Natural killer cell (primary cell): ENCODE results near the gene CHST11. TPM values are rescaled to one million over a fixed set of nuclear protein-coding genes. Genes with fewer than 3 reads are reported as not detected.
A peak's percentile ranks its signal among the peaks of the same experiment; 100 is the strongest.

ENCODE experiments used
- ATAC-seq, 3 donors: fragments of 150-1000 bp in 2 of 3; fragments of 200-7000 bp in 1 of 3; cut with Tn5 transposase; 1 replicate in 1 of 3; 2 replicates in 2 of 3; pipeline ENCODE4 v1.10.0; 2021; ENCODE audit warnings: mild to moderate bottlenecking in 2 of 3, moderate library complexity in 2 of 3
- DNase-seq, 2 donors: peaks; one replicate each; pipeline versions ENCODE4 v3.0.0 to v3.0.0-alpha.2; 2013 to 2021; ENCODE audit warnings: mixed read lengths in 1 of 2
- H3K27ac ChIP-seq: one replicate; pipeline ENCODE4 v1.5.1; 2013; ENCODE audit warnings: mild to moderate bottlenecking, low read length
- H3K27me3 ChIP-seq: one replicate; pipeline ENCODE4 v1.6.1; 2013; ENCODE audit warnings: low read length; ENCODE audit not compliant: control insufficient read depth, insufficient read depth
- H3K36me3 ChIP-seq: one replicate; pipeline ENCODE4 v1.6.1; 2013; ENCODE audit warnings: low read length; ENCODE audit not compliant: control insufficient read depth, insufficient read depth
- H3K4me1 ChIP-seq: one replicate; pipeline ENCODE4 v1.6.1; 2013; ENCODE audit warnings: low read length; ENCODE audit not compliant: control insufficient read depth, insufficient read depth
- H3K4me3 ChIP-seq: one replicate; pipeline ENCODE4 v1.5.1; 2013; ENCODE audit warnings: low read length
- H3K9me3 ChIP-seq: one replicate; pipeline ENCODE4 v1.6.1; 2013; ENCODE audit warnings: low read length; ENCODE audit not compliant: control insufficient read depth, insufficient read depth
- H3K27ac Mint-ChIP-seq, 2 donors: one replicate each; pipeline ENCODE4 v1.8.0; 2022; ENCODE audit warnings: mild to moderate bottlenecking in 2 of 2, mixed read lengths in 2 of 2, moderate library complexity in 1 of 2
- H3K27me3 Mint-ChIP-seq, 2 donors: one replicate each; pipeline ENCODE4 v1.8.0; 2022; ENCODE audit warnings: low read depth in 2 of 2, mixed read lengths in 2 of 2
- H3K36me3 Mint-ChIP-seq: one replicate; pipeline ENCODE4 v1.8.0; 2022; ENCODE audit warnings: mixed read lengths
- H3K4me1 Mint-ChIP-seq, 2 donors: one replicate each; pipeline ENCODE4 v1.8.0; 2022; ENCODE audit warnings: mixed read lengths in 2 of 2
- H3K4me3 Mint-ChIP-seq: one replicate; pipeline ENCODE4 v1.8.0; 2022; ENCODE audit warnings: mild to moderate bottlenecking, moderate library complexity, mixed read lengths
- H3K9me3 Mint-ChIP-seq, 2 donors: one replicate each; pipeline ENCODE4 v1.8.0; 2022; ENCODE audit warnings: mixed read lengths in 2 of 2
- WGBS: methylation state at CpG from one replicate; pipeline ENCODE4 v1.1.7; 2013; ENCODE audit warnings: missing lambda C conversion rate; ENCODE audit not compliant: insufficient coverage; 5-methylcytosine and 5-hydroxymethylcytosine counted together
- intact Hi-C: fragments of 100-400 bp; cut with micrococcal nuclease; formaldehyde crosslinking; loops from one replicate; pipeline ENCODE4 v1.14.2; 2022
- total RNA-seq, 4 donors: library from RNA; stranded (reverse); fragments of 120-200 nt in 1 of 4; gene quantifications; one replicate each; pipeline versions ENCODE4 v1.2.3 to v1.2.4, GENCODE V29; 2013 to 2022
- TF ChIP-seq, protein P1 (sequence below): fragments of 200-600 bp; IDR thresholded peaks from one replicate; pipeline ENCODE4 v1.8.0; 2022; ENCODE audit warnings: antibody characterized with exemption

CHST11 gene
- total RNA-seq, 3 donors from 2014 or later (not counting 1 experiment from before 2014, with no cell fraction given), result 85.3 to 118 (median 96.1) TPM

DNA sequence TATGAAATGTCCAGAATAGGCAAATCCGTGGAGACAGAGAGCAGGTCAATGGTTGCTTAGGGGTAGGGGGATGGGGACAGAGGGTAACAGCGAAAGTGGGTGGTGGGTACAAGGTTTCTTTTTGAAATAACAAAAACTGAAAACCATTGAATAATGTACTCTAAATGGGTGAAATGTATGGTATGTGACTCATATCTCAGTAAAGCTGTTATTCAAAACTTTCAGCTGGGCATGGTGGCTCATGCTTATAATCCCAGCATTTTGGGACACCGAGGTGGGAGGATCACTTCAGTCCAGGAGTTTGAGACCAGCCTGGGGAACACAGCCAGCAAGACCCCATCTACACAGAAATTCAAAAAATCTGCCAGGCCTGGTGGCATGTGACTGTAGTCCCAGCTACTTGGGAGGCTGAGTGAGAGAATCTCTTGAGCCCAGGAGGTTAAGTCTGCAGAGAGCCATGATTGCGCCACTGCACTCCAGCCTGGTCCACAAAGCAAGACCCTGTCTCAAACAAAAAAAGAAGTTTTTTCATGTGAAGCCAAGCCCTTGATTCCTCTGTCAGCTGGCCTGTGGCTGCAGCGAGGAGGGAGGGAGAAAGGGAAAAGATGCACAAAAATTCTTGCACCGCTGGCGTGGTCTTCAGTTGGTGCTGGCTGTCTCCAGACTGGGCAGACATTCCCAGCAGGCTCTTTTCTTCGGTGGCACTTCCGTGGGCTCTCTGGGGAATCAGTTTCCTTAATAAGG, 253.1 kb downstream of the CHST11 start:
- WGBS, result 95% methylated on average over 9 of the region's 9 CpGs

DNA sequence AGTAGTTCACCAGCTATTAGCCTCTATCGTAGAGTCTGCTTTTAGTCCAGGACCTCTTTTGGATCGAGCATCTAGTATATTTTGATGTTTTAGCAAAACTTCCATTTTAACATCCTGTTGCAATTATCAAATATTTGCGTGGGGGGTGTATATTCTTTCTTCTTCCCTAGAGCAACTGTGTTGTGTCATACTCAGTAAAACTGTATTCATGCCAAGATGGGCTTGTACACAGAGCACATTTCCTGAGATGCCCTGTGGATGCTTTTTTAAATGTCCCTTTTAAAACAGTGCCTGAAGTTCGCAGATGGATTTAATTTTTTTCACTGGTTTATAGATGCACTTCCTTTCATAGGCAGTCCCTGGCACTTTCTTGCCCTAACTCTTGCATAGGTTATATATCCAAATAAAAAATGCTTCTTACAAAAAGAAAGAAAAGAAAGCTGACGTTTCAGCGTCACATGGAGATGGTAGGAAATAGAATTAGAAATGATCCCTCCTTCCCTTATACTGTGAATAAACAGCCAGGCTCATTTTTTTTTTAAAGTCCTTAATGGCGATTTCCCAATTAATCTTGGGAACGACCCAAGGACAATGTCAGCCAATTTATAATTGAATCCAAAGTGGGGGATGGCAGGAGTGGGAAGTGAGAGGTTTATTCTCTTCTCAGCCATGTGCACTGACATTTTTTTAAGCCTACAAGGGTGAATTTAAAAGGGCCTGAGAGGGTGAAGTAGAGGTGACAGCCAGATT, 254.4 kb downstream of the CHST11 start:
- peaks cover 47 to 71% of the 10 kb centered on the region in 2 donors for H3K4me1 Mint-ChIP-seq
- Histone ChIP-seq H3K4me1 (peaks cover 10% of the 10 kb centered on the region), H3K4me3 (no peak overlapping the region), H3K9me3 (no peaks in the 10 kb centered on the region), H3K27ac (no peak overlapping the region), H3K27me3 (no peaks in the 10 kb centered on the region), H3K36me3 (no peaks in the 10 kb centered on the region)
- TF ChIP-seq, protein P1, sequence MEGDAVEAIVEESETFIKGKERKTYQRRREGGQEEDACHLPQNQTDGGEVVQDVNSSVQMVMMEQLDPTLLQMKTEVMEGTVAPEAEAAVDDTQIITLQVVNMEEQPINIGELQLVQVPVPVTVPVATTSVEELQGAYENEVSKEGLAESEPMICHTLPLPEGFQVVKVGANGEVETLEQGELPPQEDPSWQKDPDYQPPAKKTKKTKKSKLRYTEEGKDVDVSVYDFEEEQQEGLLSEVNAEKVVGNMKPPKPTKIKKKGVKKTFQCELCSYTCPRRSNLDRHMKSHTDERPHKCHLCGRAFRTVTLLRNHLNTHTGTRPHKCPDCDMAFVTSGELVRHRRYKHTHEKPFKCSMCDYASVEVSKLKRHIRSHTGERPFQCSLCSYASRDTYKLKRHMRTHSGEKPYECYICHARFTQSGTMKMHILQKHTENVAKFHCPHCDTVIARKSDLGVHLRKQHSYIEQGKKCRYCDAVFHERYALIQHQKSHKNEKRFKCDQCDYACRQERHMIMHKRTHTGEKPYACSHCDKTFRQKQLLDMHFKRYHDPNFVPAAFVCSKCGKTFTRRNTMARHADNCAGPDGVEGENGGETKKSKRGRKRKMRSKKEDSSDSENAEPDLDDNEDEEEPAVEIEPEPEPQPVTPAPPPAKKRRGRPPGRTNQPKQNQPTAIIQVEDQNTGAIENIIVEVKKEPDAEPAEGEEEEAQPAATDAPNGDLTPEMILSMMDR, result no peak
- no peak overlapping the region for H3K4me3 Mint-ChIP-seq
- DNase-seq (no peak), ATAC-seq (no peak)
- H3K36me3 Mint-ChIP-seq, result no peaks in the 10 kb centered on the region
- 97% methylated on average over 4 of the region's 8 CpGs for WGBS
- H3K9me3 Mint-ChIP-seq, result no peaks in the 10 kb centered on the region
- peak overlapping the region in 1 of 2 donors; percentile 69 for H3K27ac Mint-ChIP-seq
- intact Hi-C loops, result no loop called here
- no peaks in the 10 kb centered on the region for H3K27me3 Mint-ChIP-seq

More for the DNA sequence above, 253.1 kb downstream of the CHST11 start:
- Mint-ChIP-seq H3K4me1 (peaks cover 47 to 67% of the 10 kb centered on the region in 2 donors), H3K36me3 (no peaks in the 10 kb centered on the region), H3K4me3 (no peak overlapping the region), H3K27ac (peak overlapping the region in 1 of 2 donors; percentile 69), H3K9me3 (no peaks in the 10 kb centered on the region), H3K27me3 (no peaks in the 10 kb centered on the region)
- TF ChIP-seq, protein P1, result no peak
- Histone ChIP-seq H3K4me1 (no peaks in the 10 kb centered on the region), H3K9me3 (no peaks in the 10 kb centered on the region), H3K36me3 (no peaks in the 10 kb centered on the region), H3K4me3 (no peak overlapping the region), H3K27me3 (no peaks in the 10 kb centered on the region), H3K27ac (no peak overlapping the region)
- no peak for DNase-seq
- no peak for ATAC-seq
- intact Hi-C loops, result no loop called here

DNA sequence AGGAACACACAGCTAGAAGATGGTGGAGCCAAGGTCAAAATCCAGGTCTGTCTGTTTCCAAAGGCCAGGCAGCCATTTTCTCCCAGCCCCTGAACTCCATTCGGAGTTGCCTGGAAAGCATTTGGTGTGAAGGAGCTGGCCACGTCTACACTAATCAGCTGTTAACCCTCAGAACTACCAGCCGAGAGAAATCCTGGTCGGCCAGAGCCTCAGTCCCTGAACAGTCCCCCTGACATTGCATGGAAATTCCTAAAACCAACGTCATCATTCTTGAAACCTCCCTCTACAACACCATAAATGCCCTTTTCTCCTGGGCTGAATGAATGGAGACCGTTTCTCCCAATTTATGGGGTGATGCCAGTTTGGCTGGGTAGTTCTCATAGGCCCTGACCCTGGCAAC, 255.7 kb downstream of the CHST11 start:
- H3K27me3 Mint-ChIP-seq, result no peaks in the 10 kb centered on the region
- H3K4me1 Mint-ChIP-seq, result peaks cover 40 to 74% of the 10 kb centered on the region in 2 donors
- Histone ChIP-seq H3K27me3 (no peaks in the 10 kb centered on the region), H3K36me3 (no peaks in the 10 kb centered on the region), H3K27ac (no peak overlapping the region), H3K4me1 (peaks cover 10% of the 10 kb centered on the region), H3K9me3 (no peaks in the 10 kb centered on the region), H3K4me3 (no peak overlapping the region)
- H3K36me3 Mint-ChIP-seq, result no peaks in the 10 kb centered on the region
- DNase-seq, result no peak
- H3K4me3 Mint-ChIP-seq, result no peak overlapping the region
- 96% methylated on average over 6 of the region's 6 CpGs for WGBS
- intact Hi-C loops, result no loop called here
- TF ChIP-seq, protein P1, result no peak
- ATAC-seq, result no peak
- no peak overlapping the region for H3K27ac Mint-ChIP-seq
- no peaks in the 10 kb centered on the region for H3K9me3 Mint-ChIP-seq
